Activated CD8-positive, alpha-beta T cell treated with anti-CD3 and anti-CD28 coated beads for 36 hours (primary cell): ENCODE data around the gene CD226. TPM values are rescaled to one million over a fixed set of nuclear protein-coding genes. Genes with fewer than 3 reads are reported as not detected.

Experiments used
- ATAC-seq: fragments of 200-7000 bp; cut with Tn5 transposase; one replicate; pipeline ENCODE4 v1.10.0; 2021; ENCODE audit warnings: mild to moderate bottlenecking, moderate library complexity
- CTCF ChIA-PET: fragments of 350-600 bp; sonication (Branson Sonifier 250); formaldehyde crosslinking; loops from one replicate; lab custom pipeline; 2021; ENCODE audit warnings: antibody characterized with exemption; lab: Charles Lee
- POLR2A ChIA-PET: fragments of 350-600 bp; sonication (Branson Sonifier 250); formaldehyde crosslinking; loops from one replicate; lab custom pipeline; 2021; ENCODE audit warnings: antibody characterized with exemption; lab: Charles Lee
- DNase-seq: peaks from one replicate; pipeline ENCODE4 v3.0.0-alpha.2; 2020
- H3K27ac Mint-ChIP-seq: one replicate; pipeline ENCODE4 v1.8.0; 2021; ENCODE audit warnings: mild to moderate bottlenecking, mixed read lengths
- H3K27me3 Mint-ChIP-seq: one replicate; pipeline ENCODE4 v1.8.0; 2021; ENCODE audit warnings: mixed read lengths
- H3K36me3 Mint-ChIP-seq: one replicate; pipeline ENCODE4 v1.8.0; 2021; ENCODE audit warnings: low read depth, mixed read lengths
- H3K4me1 Mint-ChIP-seq: one replicate; pipeline ENCODE4 v1.8.0; 2021; ENCODE audit warnings: low read depth, mixed read lengths
- H3K4me3 Mint-ChIP-seq: one replicate; pipeline ENCODE4 v1.8.0; 2021; ENCODE audit warnings: mild to moderate bottlenecking, moderate library complexity, mixed read lengths
- H3K9me3 Mint-ChIP-seq: one replicate; pipeline ENCODE4 v1.8.0; 2021; ENCODE audit warnings: mixed read lengths
- intact Hi-C: fragments of 100-400 bp; cut with micrococcal nuclease; formaldehyde crosslinking; loops from one replicate; pipeline ENCODE4 v1.10.0; 2022
- total RNA-seq, 2 experiments: library from RNA; stranded (reverse); gene quantifications; one replicate each; pipeline ENCODE4 v1.2.3, GENCODE V29; 2021
- TF ChIP-seq, protein P1 (sequence below): fragments of 200-600 bp; IDR thresholded peaks from one replicate; pipeline ENCODE4 v1.8.0; 2022; ENCODE audit warnings: antibody characterized with exemption, mild to moderate bottlenecking

Gene CD226
- total RNA-seq, 2 experiments from 2014 or later: 41.5 to 41.7 TPM

DNA sequence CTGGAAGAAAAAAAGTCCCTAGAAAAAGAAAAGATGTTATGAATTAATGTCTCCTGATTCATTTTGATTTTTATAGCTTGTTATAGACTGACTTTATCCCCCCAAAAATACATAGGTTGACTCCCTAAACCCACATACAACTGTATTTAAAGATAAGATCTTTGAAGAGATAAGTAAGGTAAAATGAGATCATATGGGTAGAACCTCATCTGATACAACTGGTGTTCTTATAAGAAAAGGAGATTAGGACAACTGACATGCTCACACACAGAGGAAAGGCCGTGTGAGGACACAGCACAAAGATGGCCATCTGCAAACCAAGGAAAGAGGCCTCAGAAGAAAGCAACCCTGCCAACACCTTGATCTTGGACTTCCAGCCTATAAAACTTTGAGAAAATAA, 117.5 kb downstream of the CD226 start:
- ATAC-seq (no peak), DNase-seq (no peak)
- Mint-ChIP-seq H3K4me3 (no peak overlapping the region), H3K27ac (no peak overlapping the region), H3K4me1 (no peaks in the 10 kb centered on the region), H3K36me3 (peaks cover 14% of the 10 kb centered on the region), H3K27me3 (no peaks in the 10 kb centered on the region), H3K9me3 (no peaks in the 10 kb centered on the region)
- POLR2A ChIA-PET: no interaction called here
- CTCF ChIA-PET: interaction anchor here (0.9 to 1.8 kb wide), 3 partner anchors 11 to 27 kb away, joined by 3 to 4 read pairs (median 3); no protein-coding TSS in a partner anchor
- intact Hi-C loops: no loop called here
- TF ChIP-seq, protein P1, sequence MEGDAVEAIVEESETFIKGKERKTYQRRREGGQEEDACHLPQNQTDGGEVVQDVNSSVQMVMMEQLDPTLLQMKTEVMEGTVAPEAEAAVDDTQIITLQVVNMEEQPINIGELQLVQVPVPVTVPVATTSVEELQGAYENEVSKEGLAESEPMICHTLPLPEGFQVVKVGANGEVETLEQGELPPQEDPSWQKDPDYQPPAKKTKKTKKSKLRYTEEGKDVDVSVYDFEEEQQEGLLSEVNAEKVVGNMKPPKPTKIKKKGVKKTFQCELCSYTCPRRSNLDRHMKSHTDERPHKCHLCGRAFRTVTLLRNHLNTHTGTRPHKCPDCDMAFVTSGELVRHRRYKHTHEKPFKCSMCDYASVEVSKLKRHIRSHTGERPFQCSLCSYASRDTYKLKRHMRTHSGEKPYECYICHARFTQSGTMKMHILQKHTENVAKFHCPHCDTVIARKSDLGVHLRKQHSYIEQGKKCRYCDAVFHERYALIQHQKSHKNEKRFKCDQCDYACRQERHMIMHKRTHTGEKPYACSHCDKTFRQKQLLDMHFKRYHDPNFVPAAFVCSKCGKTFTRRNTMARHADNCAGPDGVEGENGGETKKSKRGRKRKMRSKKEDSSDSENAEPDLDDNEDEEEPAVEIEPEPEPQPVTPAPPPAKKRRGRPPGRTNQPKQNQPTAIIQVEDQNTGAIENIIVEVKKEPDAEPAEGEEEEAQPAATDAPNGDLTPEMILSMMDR: no peak

DNA sequence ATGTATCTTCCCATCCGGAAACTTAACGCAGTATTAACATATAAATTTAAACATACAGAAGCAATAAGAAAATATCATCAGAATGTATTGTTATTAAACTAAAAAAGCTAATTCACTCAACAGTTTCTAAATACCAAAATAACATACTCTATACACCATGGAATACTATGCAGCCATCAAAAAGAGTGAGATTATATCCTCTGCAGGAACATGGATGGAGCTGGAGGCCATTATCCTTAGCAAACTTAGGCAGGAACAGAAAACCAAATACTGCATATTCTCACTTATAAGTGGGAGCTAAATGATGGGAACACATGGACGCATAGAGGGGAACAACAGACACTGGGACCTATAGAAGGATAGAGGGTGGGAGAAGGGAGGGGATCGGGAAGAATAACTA, 127.1 kb downstream of the CD226 start:
- no peaks in the 10 kb centered on the region for H3K27me3 Mint-ChIP-seq
- ATAC-seq (no peak), DNase-seq (no peak)
- H3K9me3 Mint-ChIP-seq: peaks cover 5% of the 10 kb centered on the region
- H3K36me3 Mint-ChIP-seq: no peaks in the 10 kb centered on the region
- intact Hi-C loops: no loop called here
- CTCF ChIA-PET: no interaction called here
- H3K4me1 Mint-ChIP-seq: no peaks in the 10 kb centered on the region
- POLR2A ChIA-PET: no interaction called here
- TF ChIP-seq, protein P1: no peak
- H3K4me3 Mint-ChIP-seq: no peak overlapping the region
- H3K27ac Mint-ChIP-seq: no peak overlapping the region

DNA sequence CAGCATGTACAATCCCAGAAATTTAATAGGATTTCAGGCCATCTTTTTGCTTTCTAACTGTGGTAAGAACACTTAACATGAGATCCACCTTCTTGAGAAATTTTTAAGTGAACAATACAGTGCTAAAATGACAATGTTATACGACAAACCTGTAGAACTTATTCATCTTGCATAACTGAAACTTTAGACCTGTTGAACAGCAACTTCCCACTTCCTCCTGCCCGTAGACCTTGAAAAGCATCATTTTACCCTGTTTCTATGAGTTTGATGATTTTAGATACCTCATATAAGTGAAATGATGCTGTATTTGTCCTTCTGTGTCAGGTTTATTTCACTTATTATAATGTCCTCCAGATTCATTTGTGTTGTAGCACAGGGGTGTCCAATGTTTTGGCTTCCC, 128.2 kb downstream of the CD226 start:
- Mint-ChIP-seq H3K27ac (no peak overlapping the region), H3K9me3 (peaks cover 5% of the 10 kb centered on the region), H3K4me1 (no peaks in the 10 kb centered on the region), H3K4me3 (no peak overlapping the region), H3K36me3 (peaks cover 1% of the 10 kb centered on the region), H3K27me3 (no peaks in the 10 kb centered on the region)
- CTCF ChIA-PET: no interaction called here
- ATAC-seq (no peak), DNase-seq (no peak)
- POLR2A ChIA-PET: no interaction called here
- TF ChIP-seq, protein P1: no peak
- intact Hi-C loops: no loop called here

DNA sequence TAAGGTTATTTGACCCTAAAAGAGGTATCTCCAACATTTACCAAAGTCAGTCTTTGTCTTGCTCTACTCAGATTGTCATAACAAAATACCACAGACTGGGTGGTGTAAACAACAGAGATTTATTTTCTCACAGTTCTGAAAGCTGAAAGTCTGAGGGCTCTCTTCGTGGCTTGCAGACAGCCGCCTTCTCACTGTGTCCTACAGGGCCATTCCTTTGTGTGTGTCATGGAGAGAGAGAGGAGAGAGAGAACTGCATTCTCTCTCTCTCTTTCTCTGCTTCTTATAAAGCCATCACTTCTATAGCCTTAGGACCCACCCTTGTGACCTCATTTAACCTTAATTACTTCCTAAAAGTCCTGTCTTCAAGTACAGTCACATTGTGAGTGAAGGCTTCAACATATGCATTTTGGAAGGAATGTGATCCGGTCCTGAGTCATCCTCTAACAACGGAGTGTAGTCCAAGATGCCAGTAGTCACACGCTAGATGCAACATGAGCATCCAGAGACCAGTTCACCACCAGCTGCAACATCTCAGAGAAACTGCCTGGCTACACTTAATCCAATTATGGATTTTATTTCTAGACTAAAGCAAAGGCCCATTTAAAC, 130.2 kb downstream of the CD226 start:
- CTCF ChIA-PET: no interaction called here
- H3K27me3 Mint-ChIP-seq: no peaks in the 10 kb centered on the region
- DNase-seq (no peak), ATAC-seq (no peak)
- H3K9me3 Mint-ChIP-seq: peaks cover 5% of the 10 kb centered on the region
- POLR2A ChIA-PET: no interaction called here
- no peak overlapping the region for H3K4me3 Mint-ChIP-seq
- H3K4me1 Mint-ChIP-seq: no peaks in the 10 kb centered on the region
- intact Hi-C loops: no loop called here
- TF ChIP-seq, protein P1: no peak
- peaks cover 7% of the 10 kb centered on the region for H3K36me3 Mint-ChIP-seq
- H3K27ac Mint-ChIP-seq: no peak overlapping the region

DNA sequence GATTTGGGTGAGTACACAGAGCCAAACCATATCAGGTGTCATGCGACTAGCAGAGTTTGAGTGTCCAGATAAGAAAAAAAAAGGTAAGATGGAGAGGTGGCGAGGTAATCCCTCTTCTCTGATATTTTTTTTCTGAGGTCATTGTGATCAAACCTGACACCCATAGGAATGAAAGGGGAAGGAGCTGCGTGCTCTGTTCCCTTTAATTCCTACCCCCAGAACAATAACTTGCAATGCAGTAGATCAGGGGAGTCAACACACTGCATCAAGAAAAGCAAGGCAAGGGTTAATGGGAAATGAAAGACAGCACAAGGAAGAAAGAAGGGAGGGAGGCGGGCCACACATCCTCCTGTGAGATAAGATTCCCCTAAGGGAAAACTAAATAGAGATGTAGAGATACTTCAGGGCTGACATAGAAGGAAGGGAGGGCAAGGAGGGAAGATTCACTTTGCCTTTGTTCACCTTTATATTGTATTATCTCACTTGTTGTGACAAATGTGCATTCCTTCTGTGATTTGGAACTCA, 132.8 kb downstream of the CD226 start:
- TF ChIP-seq, protein P1: no peak
- H3K9me3 Mint-ChIP-seq: no peaks in the 10 kb centered on the region
- CTCF ChIA-PET: no interaction called here
- no peak for ATAC-seq
- no peak overlapping the region for H3K4me3 Mint-ChIP-seq
- intact Hi-C loops: no loop called here
- no peaks in the 10 kb centered on the region for H3K27me3 Mint-ChIP-seq
- no peak overlapping the region for H3K27ac Mint-ChIP-seq
- DNase-seq: no peak
- H3K4me1 Mint-ChIP-seq: no peaks in the 10 kb centered on the region
- POLR2A ChIA-PET: no interaction called here
- H3K36me3 Mint-ChIP-seq: peaks cover 7% of the 10 kb centered on the region
